ENCODE data around the gene TRPV3.
"Not testable (repeated sequence)": the region's sequence is repeated elsewhere in the genome, so short reads cannot be mapped to it uniquely, and the experiment has no call there.

Gene TRPV3

DNA sequence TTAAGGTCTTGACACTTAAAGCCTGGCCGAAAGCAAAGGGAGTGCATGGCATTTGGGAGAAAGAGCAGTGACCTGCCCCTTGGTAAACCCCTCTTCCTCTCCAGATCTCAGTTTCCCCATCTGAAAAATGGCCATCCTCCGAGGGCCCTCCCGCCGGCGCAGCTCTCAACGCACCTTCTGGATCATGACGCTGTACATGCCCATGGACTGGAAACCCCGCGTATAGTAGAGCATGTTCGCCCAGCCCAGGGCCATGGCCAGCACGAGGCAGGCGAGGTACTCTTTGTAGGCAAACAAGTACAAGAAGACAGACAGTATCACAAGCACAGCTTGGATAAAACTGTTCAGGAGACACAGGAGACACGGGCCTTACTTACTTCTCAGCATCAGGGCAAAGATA, 33.6 kb downstream of the TRPV3 start:
- DNase-seq (ENCODE audit: low spot score): no peak

GRCh38 chr17:3519472-3519871, 38.1 kb downstream of the TRPV3 start:
- not testable (repeated sequence) for DNase-seq (ENCODE audit: low spot score)

- no peak for DNase-seq (ENCODE audit: low spot score)
Measured at GRCh38 chr17:3514873-3515272, 42.7 kb downstream of the TRPV3 start.

- DNase-seq (ENCODE audit: low spot score): not testable (repeated sequence)
Measured at GRCh38 chr17:3514167-3514566, 43.4 kb downstream of the TRPV3 start.

DNA sequence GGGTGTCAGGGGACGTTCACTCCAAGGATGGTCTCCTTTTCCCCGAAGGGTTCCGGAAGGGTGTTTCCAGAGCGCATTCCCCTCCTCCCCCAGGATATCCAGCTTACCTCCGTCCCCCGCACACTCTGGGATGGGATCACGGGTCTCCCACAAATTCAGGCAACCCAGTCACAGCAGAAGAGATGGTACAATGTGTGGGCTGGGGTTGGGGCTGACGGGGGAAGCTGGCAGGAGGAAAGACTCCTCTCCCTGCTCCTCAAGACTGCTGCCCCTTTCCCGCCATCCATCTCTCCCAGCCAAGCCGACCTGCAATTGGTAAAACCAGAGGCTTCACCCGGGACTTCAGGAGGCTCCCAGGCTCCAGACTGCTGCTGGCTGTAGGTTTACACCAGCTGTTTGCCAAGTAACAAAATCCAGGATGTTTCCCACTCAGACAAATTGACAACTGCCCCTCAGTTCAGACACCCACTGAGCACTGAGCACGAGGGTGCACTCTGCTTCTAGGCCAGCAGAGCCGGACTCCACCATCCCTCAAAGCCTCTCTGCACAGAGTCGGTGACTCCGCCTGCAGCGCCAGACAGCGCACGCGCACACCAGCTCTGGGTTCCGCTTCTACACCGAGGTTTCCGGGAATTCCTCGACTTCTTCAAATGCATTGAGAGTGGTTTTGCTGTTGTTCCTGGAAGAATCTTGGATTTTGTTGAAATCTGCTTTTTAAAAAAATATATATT, 44.1 kb downstream of the TRPV3 start:
- DNase-seq (ENCODE audit: low spot score): no peak

DNA sequence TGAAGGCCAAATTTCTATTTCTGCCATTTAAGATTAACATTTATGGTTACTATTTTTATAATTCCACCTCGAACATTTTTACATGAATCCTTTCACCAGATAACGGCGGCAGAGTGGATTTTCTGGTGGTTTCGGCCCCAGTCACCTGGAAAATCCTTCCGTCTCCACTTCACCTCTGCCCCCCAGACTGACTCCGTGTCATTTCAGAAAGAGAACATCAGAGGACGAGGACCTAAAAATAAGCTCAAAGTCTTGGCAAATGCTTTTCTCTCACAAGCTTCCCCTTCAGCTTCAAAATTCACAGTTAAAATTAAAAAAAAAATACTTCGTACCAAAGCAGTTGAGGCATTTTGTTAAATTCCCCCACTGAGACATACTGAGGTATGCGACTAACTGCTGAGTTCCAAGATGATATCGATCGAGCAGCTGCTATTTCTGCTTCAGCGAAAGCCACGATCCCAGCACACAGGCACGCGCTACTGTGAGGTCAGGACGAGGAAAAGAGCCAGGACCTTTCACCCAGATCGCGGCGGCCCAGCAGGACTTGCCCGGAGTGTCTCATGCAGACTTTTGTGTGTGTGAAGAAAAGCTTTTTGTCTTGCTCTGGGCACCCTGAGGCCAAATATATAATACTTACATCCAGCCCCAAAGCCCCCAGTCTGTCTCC, 45.0 kb downstream of the TRPV3 start:
- no peak for DNase-seq (ENCODE audit: low spot score)

GRCh38 chr17:3511852-3512504, 45.6 kb downstream of the TRPV3 start:
- no peak for DNase-seq (ENCODE audit: low spot score)

- DNase-seq (ENCODE audit: low spot score): no peak
Measured at GRCh38 chr17:3510090-3510489, 47.5 kb downstream of the TRPV3 start.

GRCh38 chr17:3507869-3508268, 49.7 kb downstream of the TRPV3 start:
- no peak for DNase-seq (ENCODE audit: low spot score)

DNA sequence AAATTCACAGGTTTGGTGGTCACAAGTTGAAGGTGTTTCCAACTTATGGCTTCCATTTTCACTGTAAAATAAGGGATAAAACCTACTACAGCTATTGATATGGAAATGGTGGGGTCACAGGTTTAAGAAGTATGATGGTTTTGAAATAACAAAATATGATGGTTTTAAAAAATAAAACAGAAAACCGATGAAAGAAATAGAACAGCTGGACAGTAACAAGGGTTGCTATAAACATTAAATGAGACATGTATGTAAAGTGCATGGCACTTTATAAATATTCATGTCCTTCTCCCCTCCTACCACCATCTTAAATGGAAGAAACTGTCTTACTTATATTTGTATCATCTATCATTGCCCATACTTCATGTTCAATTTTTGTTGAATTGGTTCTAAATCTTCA, 50.5 kb downstream of the TRPV3 start:
- DNase-seq (ENCODE audit: low spot score): no peak

GRCh38 chr17:3506054-3506453, 51.6 kb downstream of the TRPV3 start:
- no peak for DNase-seq (ENCODE audit: low spot score)

GRCh38 chr17:3505008-3505407, 52.6 kb downstream of the TRPV3 start:
- DNase-seq (ENCODE audit: low spot score): no peak

GRCh38 chr17:3503285-3503684, 54.3 kb downstream of the TRPV3 start:
- DNase-seq (ENCODE audit: low spot score): no peak

DNA sequence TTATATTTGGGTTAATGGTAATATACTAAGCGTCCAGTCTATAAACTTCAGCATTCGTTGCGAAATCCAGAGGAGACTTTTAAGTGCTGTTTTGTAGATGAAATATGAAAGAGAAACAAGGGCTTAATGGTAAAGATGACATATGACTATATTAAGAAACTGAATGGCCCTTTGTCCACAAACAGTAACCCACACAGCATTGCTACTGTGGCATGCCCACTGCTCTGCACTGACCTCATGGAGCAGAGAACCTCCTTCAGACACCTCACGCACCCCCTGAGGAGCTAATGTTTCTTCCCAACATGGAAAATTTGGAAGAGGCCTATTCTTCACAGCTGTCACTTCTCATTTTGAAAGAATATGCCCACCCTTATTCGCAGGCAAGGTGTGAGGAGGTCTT, 55.1 kb downstream of the TRPV3 start:
- DNase-seq (ENCODE audit: low spot score): no peak

- no peak for DNase-seq (ENCODE audit: low spot score)
Measured at GRCh38 chr17:3501344-3501743, 56.3 kb downstream of the TRPV3 start.

DNA sequence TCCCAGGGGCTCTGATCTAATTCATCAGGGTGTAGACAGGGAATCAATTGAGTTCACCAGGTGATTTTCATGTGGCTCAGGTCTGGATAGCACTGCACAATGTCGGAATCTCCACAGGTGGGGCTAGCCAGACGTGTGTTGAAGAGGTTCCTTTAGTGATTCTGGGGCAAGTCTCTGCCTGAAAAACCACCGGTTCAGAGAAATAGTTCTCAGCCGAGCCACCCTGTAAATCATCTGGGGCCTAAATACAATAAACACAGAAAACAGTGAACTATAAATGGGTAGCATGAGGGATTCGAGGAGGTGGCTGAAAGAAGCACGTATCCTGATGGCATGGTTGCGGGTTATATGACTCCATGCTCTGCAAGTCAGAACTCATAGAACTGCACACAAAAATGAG, 60.5 kb downstream of the TRPV3 start:
- no peak for DNase-seq (ENCODE audit: low spot score)

DNA sequence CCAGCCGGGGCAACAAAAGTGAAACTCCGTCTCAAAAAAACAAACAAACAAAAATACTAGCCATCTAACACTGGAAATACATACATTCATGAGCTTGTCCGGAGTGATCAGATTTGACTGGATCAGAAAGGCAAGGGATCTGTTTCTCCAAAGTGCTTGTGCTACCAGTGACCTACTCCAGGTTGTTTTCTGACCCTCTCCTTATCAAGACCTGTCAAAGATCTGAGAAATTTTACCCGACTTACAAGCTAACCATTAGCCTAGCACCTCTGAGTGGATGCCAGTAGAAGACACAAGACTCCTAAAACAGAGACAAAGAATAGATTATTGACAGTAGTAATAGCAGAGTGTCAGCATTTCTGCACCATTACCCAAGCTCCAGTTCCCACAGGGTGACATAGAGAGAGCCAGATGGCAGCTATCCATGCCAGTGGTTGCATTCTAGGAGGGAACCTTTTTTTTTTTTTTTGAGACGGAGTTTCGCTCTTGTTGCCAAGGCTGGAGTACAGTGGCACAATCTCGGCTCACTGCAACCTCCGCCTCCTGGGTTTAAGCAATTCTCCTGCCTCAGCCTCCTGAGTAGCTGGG, 72.0 kb downstream of the TRPV3 start:
- DNase-seq (ENCODE audit: low spot score): no peak

DNA sequence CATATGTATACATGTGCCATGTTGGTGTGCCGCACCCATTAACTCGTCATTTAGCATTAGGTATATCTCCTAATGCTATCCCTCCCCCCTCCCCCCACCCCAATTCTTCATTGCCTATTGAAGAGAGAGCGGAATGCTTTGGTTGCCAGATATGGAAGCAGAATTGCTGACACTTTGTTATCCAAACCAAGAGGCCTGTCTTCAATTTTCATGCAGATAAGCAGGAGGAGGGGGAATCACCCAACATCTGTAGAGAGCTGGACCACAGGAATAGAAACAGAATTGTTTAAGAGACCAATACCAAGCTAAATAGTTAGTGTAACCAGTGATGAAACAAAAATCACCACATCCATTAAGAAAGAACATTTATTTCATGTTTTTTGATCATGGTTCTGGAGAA, 74.8 kb downstream of the TRPV3 start:
- DNase-seq (ENCODE audit: low spot score): no peak

DNA sequence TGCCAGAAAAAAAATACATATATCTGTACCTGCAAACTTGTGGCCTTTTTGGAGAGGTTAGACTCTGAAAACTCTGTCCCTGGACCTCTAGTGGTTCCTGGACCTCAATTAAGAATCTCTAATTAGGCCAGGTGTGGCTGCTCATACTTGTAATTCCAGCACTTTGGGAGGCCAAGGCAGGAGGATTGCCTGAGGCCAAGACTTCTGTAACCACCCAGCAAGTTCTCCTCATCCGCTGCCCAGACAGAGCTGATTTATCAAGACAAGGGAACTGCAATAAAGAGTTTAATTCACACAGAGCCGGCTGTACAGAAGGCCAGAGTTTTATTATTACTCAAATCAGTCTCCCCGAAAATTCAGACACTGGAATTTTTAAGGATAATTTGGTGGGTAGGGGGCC, 77.6 kb downstream of the TRPV3 start:
- no peak for DNase-seq (ENCODE audit: low spot score)

- DNase-seq (ENCODE audit: low spot score): no peak
Measured at GRCh38 chr17:3475812-3476610, 81.6 kb downstream of the TRPV3 start, which contains the start of gene ASPA. Gene ASPA, plus strand, starts transcription at chr17:3475997. Its CDS starts 163 bp downstream, at chr17:3476160.

GRCh38 chr17:3475251-3475685, 82.3 kb downstream of the TRPV3 start:
- no peak for DNase-seq (ENCODE audit: low spot score)

GRCh38 chr17:3474212-3474611, 83.4 kb downstream of the TRPV3 start:
- DNase-seq (ENCODE audit: low spot score): no peak

Measured in kidney capillary endothelial cell (primary cell).